T-helper 1 cell treated with Interleukin-12 subunit alpha and Interleukin-12 subunit beta and Interleukin-4 antibody, amounts not matched to agents 30 ng/mL and 1 ng/mL, for 36 hours (primary cell): Measurements from ENCODE around the gene SYTL1. TPM values are rescaled to one million over a fixed set of nuclear protein-coding genes. Genes with fewer than 3 reads are reported as not detected.
"Not testable (repeated sequence)": the region's sequence is repeated elsewhere in the genome, so short reads cannot be mapped to it uniquely, and the experiment has no call there.

Source experiments
- intact Hi-C: fragments of 100-400 bp; cut with micrococcal nuclease; formaldehyde crosslinking; loops from one replicate; pipeline ENCODE4 v1.15.1; 2024
- total RNA-seq: library from RNA; stranded (reverse); gene quantifications from 2 replicates; pipeline ENCODE4 v1.2.3, GENCODE V29; 2022

Gene SYTL1
- total RNA-seq, 1 donor from 2014 or later: 104 TPM

DNA sequence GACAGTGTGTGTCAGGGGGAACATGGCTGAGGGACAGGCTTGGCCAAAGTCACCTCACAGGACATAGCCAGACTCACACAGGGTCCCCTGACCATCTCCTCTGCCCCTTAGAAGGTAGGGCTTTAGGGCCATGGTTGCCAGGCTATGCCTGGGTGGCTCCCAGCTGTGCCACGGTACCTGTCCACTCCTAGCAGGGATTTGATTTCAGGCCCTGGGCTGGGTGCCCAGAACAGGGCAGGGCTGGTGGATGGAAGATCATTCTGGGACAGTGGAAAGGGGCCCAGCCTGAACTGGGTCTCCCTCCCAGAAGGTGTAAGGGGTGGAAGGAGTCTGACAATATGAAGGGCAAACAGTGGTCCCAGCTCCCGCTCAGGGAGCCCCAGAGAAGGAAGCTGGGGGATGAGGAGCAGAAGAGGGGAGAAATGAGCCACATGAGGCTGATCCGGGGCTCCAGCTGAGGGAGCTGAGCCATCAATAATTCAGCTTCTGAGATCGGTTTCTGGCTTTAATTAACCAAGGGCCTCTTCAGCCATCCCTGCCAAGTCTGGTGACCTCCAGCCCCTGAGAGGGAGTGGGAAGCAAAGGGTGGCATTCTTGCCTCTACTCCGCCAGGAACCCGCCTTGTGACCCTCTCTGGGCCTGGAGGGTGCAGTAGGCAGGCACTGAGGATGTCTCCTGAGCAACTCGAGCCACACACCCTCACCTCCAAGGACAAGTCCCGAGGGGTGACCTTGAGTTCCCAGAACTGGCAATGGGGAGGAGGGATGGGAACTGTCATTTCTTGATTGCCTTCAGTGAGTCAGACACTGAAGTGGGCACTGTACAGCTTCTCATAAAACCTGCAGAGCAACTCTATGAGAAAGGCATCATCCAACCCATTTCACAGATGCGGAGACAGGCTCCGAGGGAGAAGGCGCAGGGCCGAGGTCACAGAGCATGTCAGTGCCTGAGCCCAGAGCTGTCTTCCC, 39.2 kb downstream of the SYTL1 start:
- intact Hi-C loops: no loop called here

GRCh38 chr1:27381969-27382762, 40.3 kb downstream of the SYTL1 start:
- intact Hi-C loops: no loop called here

GRCh38 chr1:27383039-27383605, 41.3 kb downstream of the SYTL1 start, which contains the start of gene CD164L2:
TSS of gene CD164L2 (minus strand) at chr1:27383333. CDS start at chr1:27383239, 94 bp downstream.
- intact Hi-C loops: loop anchor here (1.0 kb wide), 3 partner anchors 9 to 26 kb away; partner anchors contain the start of gene GPR3

- intact Hi-C loops: loop anchor here (1.0 kb wide), 3 partner anchors 9 to 26 kb away; partner anchors contain the start of gene GPR3
These were observed 41.8 kb downstream of the SYTL1 start for GRCh38 chr1:27383661-27384060.

- intact Hi-C loops: not testable (repeated sequence)
These were observed 43.0 kb downstream of the SYTL1 start for GRCh38 chr1:27384797-27385196.

DNA sequence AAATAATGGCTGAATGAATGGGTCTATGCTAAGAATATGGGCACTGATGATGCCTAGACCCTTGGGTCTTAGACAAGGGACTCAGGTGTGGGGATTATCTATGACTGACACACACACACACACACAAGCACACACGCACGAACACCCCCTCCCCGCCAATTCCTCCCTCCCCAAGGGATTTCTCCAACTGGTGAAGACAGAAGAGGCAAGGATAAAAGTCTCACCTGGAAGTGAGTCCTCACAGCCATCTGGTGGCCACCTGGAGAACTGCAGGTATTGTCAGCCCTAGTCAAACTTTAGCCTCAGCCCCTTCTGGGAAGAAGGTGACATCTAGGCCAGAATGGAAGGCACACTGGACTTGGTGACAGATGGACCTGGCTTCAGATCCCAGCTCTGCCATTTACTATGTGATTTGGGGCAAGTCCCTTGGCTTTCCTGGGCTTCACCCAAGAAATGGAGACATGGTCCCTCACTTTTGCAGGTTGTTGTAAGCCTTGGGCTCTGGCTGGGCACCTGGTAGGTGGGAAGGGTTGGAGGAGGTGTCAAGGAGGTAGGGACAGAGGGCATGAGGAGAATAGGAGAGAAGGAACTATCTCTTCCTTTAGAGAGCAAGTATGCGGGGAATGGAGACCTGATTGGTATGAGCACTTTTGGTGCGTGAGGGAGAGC, 46.6 kb downstream of the SYTL1 start:
- intact Hi-C loops: loop anchor here (1.0 kb wide), 4 partner anchors 23 to 87 kb away; no protein-coding TSS in a partner anchor

DNA sequence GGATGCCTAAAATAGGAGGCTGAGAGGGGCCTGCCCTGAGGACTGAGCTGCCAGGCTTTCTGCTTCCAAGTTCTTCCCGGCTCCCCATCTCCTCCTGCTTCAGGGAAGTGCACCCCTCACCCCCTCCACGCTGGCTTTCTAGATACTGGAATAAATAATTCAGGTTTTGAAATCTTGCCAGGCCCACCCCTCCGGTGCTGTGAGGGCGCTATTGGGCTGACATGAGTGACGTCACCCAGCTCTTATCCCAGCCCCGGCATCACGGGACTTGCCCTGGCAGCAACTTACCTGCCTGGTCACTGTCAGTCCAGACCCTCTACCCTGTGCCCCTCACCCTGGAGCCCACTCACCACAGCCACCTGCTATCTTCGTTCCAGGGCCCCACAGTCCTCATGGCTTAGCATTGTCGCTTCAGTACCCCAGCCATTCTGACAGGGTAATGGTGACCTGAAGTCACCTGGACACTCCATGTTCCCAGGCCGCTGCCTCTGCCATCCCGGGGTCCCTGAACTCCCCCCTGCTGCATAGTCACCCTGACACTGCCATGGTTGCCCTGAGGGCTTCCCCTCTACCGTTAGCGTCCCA, 49.8 kb downstream of the SYTL1 start:
- intact Hi-C loops: loop anchor here (1.0 kb wide), 10 partner anchors 8 to 272 kb away; partner anchors contain the start of genes CD164L2, SYTL1, TMEM222 and WDTC1

DNA sequence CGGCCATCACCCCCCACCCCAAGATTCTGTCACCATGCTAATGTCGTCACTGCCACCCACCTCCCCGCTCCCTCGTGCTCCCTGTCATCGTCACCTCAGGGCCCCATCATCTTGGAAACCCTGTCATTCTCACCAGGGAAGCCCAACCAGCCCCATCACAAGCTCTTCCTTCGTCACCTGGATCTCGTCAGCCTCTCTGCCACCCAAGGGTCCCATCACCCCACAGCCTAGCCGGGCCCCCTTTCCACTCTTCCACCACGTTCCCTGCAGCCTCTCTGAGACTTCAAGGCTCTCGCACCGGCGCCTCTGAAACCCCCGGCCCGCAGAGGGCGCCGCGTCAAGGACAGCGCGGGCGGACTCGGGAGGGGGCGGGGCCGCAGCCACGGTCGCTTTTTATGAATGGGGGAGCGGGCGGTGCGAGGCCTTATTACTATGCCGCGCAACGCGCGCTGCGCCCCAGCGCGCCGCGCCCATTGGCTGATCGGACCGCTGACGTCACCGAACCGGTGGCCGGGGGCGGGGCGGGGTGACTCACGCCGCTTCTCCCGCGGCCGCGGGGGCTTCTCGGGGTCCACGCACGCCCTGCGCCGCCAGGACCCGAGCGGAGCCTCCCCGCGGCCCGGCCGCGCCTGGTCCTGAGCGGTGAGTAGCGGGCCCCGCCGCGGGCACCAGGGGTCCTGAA, 50.4 kb downstream of the SYTL1 start, which contains the start of gene GPR3:
Gene GPR3 (plus strand): TSS at position 527 of the 682 bp plus-strand sequence. CDS start 1,177 bp downstream, outside the sequence.
- intact Hi-C loops: loop anchor here (1.0 kb wide), 10 partner anchors 9 to 271 kb away; partner anchors contain the start of genes CD164L2, SYTL1, TMEM222 and WDTC1

GRCh38 chr1:27392778-27393635, 51.2 kb downstream of the SYTL1 start:
- intact Hi-C loops: loop anchor here (1.0 kb wide), 10 partner anchors 10 to 270 kb away; partner anchors contain the start of genes CD164L2, SYTL1, TMEM222 and WDTC1

GRCh38 chr1:27393641-27394281, 51.9 kb downstream of the SYTL1 start:
- intact Hi-C loops: no loop called here

GRCh38 chr1:27394282-27394658, 52.4 kb downstream of the SYTL1 start:
- intact Hi-C loops: no loop called here

DNA sequence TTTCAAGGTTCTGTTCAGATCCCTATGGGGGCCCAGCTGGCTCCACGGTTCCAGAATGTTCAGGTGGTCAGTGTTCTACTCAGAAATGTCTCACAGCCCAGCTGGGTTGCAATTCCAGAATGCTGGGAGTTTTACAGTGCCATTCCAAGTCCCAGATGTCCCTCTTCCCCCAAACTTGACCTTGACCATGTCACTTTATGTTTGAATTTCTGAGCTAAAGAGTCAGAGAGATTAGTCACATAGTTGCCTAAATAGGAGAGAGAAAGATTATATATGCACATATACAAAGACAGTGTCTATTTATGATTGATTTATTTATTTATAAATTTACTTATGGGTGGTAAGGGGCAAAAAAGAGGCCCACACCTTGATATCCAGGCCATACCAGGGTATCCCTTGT, 53.1 kb downstream of the SYTL1 start:
- intact Hi-C loops: loop anchor here (1.0 to 5.0 kb wide), 4 partner anchors 94 to 351 kb away; no protein-coding TSS in a partner anchor

GRCh38 chr1:27395441-27396195, 53.8 kb downstream of the SYTL1 start:
- intact Hi-C loops: loop anchor here (1.0 to 5.0 kb wide), 4 partner anchors 94 to 351 kb away; no protein-coding TSS in a partner anchor

GRCh38 chr1:27397110-27397509, 55.3 kb downstream of the SYTL1 start:
- intact Hi-C loops: loop anchor here (5.0 kb wide), 1 partner anchor 295 kb away; no protein-coding TSS in a partner anchor

DNA sequence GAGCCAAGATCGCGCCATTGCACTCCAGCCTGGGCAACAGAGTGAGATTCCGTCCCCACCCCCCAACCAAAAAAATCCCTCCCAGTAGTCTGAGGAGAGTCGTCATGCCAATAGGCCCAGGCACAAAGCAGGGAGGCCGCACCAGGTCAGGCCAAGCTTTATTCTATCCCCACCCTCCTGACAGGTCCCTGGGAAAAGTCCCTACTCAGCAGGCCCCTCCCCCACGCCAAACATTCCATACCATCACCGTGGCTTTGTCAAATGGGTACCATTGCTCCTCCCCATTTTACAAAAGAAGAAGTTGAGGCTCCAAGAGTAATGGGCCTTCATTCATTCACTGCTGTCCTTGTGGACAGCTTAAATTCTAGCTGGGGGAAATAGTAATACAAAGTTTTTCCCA, 55.9 kb downstream of the SYTL1 start:
- intact Hi-C loops: loop anchor here (5.0 kb wide), 1 partner anchor 295 kb away; no protein-coding TSS in a partner anchor

- intact Hi-C loops: loop anchor here (5.0 kb wide), 1 partner anchor 296 kb away; no protein-coding TSS in a partner anchor
These were observed 56.8 kb downstream of the SYTL1 start for GRCh38 chr1:27398405-27399149.
